ENCODE data around the gene ERCC8.

ERCC8 gene

GRCh38 chr5:60830581-60831127, 114.2 kb downstream of the ERCC8 start:
- no peak for DNase-seq

DNA sequence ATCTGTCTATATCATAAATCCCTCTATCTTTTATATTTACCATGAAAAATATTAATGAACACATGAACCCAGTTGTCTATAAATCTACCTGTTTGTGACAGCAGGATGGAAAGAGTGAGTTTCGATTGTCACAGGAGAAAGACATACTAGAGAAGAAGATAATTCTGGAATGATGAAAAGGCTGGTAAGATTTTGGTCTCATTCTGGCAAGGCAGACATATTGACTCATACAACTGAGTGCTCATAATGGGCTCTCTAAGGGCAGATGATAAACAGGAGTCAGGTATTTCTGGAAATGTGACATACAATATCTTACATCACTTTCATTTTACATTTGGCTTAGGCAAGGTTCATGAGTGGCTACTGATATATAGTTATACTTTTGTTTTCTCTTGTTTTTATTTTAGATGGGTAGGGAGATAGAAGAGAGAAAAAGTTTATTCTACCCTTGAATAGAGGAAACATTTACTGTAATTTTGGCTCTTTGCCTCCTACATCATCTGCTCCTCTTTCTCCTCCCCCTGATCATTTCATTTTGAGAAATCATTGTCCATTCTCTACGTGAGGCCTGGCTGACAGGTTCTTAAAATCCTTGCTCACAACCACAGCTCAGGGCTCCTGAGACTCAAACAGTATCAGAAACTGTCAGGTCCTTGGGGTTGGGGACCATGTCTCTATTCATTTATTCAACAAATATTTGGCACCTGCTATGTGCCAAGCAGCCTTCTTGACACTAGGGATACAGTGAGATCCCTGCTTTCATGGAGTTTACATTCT, 115.2 kb downstream of the ERCC8 start:
- no peak for DNase-seq

- DNase-seq: no peak
Observed at GRCh38 chr5:60827201-60827600, 117.7 kb downstream of the ERCC8 start.

GRCh38 chr5:60826653-60827052, 118.2 kb downstream of the ERCC8 start:
- DNase-seq: no peak

All from stimulated activated CD4-positive, alpha-beta T cell treated with anti-CD3 and anti-CD28 coated beads, Interleukin-4, amount 100 ng/mL, for 24 hours (primary cell).